HG03521 (cell line): Measurements from ENCODE around the gene TRAF1.
"Not testable (repeated sequence)": the region's sequence is repeated elsewhere in the genome, so short reads cannot be mapped to it uniquely, and the experiment has no call there.

Experiments
- ATAC-seq: cut with Tn5 transposase; IDR thresholded peaks from one replicate; pipeline ENCODE4 v1.9.1; 2021; ENCODE audit warnings: mild to moderate bottlenecking, moderate library complexity; ENCODE audit not compliant: unreplicated experiment

TRAF1 gene

DNA sequence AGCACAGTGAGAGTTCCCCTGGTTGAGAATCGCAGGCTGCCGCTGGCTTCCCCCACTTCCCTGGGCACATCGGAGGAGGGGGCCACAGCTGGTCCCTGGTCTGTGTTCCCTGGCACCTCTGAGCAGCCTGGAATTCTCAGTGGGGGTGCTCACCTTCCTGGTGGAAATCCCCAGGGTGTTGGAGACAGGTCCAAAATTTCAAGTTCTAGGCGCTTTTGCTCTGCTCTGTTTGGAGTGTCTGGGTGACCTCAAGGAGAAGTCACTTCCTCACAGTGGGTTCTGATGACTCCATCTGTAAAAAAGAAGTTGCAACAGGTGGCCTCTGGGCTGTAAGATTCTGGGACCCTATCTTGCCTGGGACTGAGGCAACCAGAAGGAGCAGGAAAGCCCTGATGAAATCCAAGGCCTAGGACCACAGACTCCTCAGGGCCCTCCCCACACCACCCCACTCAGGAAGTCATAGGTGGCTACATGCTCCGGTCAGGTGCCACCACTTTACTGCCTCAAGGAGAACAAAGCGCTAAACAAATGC is at the start of gene TRAF1:
Gene TRAF1, minus strand, starts transcription at position 400 of the 532 bp plus-strand sequence. CDS start 721 bp downstream, outside the sequence.
- ATAC-seq: peak; percentile 17

DNA sequence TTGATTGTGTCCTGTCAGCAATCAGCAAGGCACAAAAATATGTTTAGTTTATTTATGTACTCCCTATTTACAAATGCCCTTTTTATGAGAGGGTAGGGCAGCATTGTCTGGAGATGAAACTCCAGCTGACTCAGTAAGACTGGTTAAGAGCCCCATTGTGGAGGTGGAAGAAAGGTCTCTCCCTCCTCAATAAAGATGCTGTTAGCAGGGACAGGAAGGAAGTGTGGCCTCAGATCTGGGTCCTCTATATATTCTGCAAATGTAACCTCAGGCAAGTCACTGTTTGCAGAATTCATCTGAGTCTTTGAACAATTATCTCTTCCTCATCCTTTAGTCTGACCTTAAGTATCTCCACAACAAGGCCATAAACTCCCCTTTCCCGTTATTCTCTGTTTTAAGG is 48.3 kb upstream of the TRAF1 start:
- no peak for ATAC-seq

- ATAC-seq: no peak
Measured at GRCh38 chr9:120974181-120974580, 47.6 kb upstream of the TRAF1 start.

- ATAC-seq: no peak
Measured at GRCh38 chr9:120971938-120972337, 45.3 kb upstream of the TRAF1 start.

GRCh38 chr9:120971471-120971870 is 44.9 kb upstream of the TRAF1 start:
- ATAC-seq: not testable (repeated sequence)

GRCh38 chr9:120970244-120970643 is 43.6 kb upstream of the TRAF1 start:
- no peak for ATAC-seq

DNA sequence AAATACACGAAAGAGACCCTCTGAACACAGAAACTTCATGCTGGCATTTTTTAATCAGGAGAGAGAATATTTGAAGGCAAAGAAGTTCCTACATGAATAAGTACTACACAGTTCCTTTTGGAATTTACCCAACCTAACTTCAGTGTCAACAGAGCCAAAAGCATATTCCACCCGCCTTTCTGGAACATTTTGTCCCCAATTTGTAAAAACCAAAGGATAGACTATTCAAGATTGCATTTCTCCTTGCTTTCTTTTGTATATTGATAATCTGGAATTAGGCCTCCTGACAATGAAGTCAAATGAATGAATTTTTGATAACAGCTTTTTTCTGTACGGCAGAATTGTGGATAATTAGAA is 39.4 kb upstream of the TRAF1 start:
- ATAC-seq: no peak

DNA sequence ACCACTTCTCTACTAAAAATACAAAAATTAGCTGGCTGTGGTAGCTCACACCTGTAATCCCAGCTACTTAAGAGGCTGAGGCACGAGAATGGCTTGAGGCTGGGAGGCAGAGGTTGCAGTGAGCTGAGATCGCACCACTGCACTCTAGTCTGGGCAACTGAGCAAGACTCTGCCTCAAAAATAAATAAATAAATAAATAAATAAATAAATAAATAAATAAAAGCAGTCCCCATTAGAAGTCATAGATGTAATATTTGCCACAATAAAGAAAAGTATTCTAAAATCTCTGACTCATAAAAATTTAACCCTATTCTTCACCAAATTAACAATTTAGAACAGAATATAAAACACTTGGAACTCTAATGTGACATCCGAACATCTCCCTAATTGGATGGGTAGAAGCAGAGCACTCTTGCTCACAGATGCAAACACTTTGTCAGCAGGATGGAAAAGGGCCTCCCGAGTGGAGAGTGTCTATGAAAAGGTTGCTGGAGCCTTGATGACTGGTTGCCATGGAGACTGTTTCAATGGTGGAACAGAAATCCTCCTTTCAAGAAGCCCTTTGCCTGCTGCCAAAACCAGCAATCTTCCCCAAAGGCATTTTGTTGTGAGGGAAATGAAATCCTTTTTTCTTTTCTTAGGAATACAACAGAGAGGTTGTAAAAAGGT is 38.9 kb upstream of the TRAF1 start:
- ATAC-seq: no peak

DNA sequence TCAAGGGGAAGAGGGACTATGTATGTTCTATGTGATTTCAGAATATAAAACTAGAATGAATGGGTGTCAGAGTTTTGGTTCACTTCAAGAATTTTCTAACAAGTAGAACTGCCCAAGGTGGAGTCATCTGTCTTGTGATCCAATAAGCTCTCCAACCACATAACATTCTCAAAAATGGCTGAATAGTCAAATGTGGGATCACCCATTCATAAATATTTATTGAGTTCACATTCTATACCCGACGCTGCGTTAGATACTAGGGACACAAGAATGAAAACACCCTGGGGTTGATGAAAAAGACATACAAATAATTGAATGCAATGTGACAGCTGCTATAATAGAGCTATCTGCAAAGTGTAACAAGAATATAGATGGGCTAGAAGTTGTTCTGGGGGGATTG is 35.3 kb upstream of the TRAF1 start:
- no peak for ATAC-seq

GRCh38 chr9:120960001-120960400 is 33.4 kb upstream of the TRAF1 start:
- no peak for ATAC-seq

DNA sequence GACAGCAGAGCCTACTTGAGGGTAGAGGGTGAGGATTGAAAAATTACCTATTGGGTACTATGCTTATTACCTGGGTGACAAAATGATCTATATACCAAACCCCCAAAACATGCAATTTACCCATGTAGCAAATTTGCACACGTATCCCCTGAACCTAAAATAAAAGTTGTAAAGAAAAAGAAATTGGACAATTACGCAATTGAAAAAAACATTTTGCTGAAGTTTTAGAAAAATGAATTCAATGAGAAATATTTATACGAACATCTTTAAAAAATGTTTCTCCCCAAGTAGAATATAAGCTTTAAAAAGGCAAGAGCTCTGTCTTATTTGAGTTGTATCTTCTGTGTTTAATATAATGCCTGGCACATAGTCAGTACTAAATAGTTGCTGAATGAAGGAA is 30.3 kb upstream of the TRAF1 start:
- no peak for ATAC-seq

GRCh38 chr9:120951960-120952618 is 25.5 kb upstream of the TRAF1 start:
- no peak for ATAC-seq

- ATAC-seq: no peak
Measured at GRCh38 chr9:120950421-120951388, 24.1 kb upstream of the TRAF1 start.

DNA sequence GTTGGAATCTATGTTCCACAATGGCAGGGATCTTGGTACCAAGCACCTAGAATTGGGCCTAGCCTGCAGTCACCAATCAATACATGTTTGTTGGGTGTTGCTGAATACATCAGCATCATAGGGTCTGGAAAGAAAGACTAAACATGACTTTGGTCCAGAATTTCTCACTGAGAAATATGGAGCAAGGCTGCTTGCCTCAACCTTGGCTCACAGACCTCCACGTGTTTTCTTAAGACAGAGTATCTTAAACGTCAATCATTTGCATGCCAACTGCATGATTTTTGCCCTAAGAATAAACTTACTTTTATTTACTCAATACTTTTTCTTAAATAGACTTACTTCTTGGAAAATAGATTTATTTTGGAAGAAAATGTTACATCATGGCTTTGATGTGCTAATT is 22.7 kb upstream of the TRAF1 start:
- ATAC-seq: no peak

GRCh38 chr9:120948824-120949223 is 22.2 kb upstream of the TRAF1 start:
- ATAC-seq: no peak

DNA sequence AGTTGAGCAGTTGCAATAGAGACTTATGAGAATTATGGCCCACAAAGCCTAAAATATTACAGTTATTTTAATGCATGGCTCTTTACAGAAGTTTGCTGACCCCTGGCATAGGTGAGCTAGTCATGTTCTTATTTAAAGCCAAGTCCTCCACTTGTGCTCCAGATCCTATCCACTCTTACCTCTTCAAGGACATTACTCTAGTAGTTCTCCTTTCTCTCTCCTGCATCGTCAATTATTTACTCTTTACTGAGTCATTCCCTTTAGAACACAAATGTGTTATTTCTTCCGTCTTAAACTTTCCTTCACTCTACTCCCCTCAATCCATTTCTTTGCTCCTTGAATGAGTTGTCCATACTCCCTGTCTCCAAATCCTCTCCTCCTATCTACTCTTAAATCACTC is 20.6 kb upstream of the TRAF1 start:
- no peak for ATAC-seq

- ATAC-seq: no peak
Measured at GRCh38 chr9:120946259-120946658, 19.7 kb upstream of the TRAF1 start.

GRCh38 chr9:120944948-120945347 is 18.4 kb upstream of the TRAF1 start:
- no peak for ATAC-seq

DNA sequence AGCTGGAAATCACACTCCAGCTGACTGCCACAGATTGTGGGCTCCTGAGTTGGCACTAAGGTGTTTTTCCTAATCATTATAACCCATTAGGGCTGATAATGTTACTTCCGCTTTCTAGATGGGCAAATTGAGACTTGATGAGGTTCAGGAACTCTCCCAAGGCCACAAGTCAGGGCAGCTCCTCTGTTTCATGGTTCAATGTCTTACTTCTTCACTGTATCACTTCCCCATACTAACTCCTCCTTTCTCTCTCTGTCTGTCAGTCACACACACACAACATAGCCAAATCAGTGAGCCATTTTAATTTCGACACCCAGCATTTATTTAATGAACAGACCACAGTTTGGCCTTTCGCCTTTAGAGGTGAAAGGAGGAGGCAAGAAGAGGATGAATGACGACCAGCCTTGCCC is 17.8 kb upstream of the TRAF1 start:
- ATAC-seq: peak; percentile 98

DNA sequence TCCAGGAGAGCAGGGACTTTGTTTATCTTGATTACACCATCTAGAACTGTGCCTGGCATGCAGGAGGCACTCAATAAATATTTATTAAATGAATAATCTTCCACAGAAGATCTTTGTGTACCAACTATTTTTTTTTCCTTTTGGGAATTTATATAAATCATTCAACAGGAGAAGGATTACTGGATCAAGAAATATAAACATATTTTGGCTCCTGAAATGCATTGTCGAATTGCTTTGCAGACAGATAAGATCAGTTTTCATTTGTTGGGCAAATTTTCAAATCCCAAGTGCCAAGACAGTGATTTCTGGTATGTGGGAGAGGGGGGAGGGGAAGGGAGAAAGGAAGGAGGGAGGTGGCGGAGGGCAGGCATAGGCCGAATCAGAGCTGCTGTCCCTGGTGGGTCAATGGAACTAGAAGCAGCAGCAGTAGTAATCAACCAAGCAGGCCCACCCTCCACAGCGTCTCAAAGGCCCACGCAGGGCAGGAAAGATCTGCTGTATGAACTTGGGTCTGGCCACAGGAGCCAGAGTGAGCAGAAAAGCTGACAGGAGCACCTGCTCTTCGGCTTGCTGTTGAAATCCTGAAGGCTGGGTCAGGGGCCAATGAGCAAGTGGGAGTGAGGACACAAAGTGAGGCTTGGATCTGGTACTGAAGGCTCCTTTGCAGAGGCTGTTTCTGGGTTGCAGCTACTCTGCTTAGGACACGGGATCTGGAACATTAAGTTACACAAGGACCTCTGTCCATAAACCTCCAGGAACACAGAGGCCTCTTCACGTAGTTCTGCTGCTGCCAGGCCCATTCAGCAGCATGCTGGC is 15.8 kb upstream of the TRAF1 start:
- no peak for ATAC-seq
